HepG2 (cell line): ENCODE measurements around the gene ZBTB9. TPM values are rescaled to one million over a fixed set of nuclear protein-coding genes. Genes with fewer than 3 reads are reported as not detected.

Experiments
- ATAD3A ChIP-seq: sonication (generic); formaldehyde crosslinking; IDR thresholded peaks from 2 replicates; pipeline ENCODE4 v1.4.0; 2020; ENCODE audit warnings: missing genetic modification reagents
- DMAP1 ChIP-seq: IDR thresholded peaks from 2 replicates; pipeline ENCODE4 v1.6.1; 2016
- GATAD1 ChIP-seq: IDR thresholded peaks from 2 replicates; pipeline ENCODE4 v1.6.1; 2016; ENCODE audit warnings: missing genetic modification reagents, missing compliant biosample characterization
- GLMP ChIP-seq: sonication (generic); formaldehyde crosslinking; IDR thresholded peaks from 2 replicates; pipeline ENCODE4 v1.9.0; 2021; ENCODE audit warnings: missing genetic modification reagents, mild to moderate bottlenecking, borderline replicate concordance
- MEIS2 ChIP-seq: sonication (generic); formaldehyde crosslinking; IDR thresholded peaks from 2 replicates; pipeline ENCODE4 v1.9.0; 2021; ENCODE audit warnings: mild to moderate bottlenecking, missing genetic modification reagents
- MXD1 ChIP-seq: sonication (generic); formaldehyde crosslinking; IDR thresholded peaks from 2 replicates; pipeline ENCODE4 v1.4.0; 2020; ENCODE audit warnings: mild to moderate bottlenecking, missing genetic modification reagents
- PHF5A ChIP-seq: IDR thresholded peaks from one replicate; pipeline ENCODE4 v1.6.1; 2018; ENCODE audit warnings: low read depth, missing genetic modification reagents; ENCODE audit not compliant: unreplicated experiment
- POLR2A ChIP-seq, 2 experiments: IDR thresholded peaks; 2 replicates each; pipeline ENCODE4 v1.6.1; 2011; ENCODE audit warnings: low read depth in 2 of 2, low read length in 2 of 2, mild to moderate bottlenecking in 1 of 2, moderate library complexity in 1 of 2; ENCODE audit not compliant: insufficient read depth in 1 of 2
- SETDB1 ChIP-seq: sonication (generic); formaldehyde crosslinking; IDR thresholded peaks from 2 replicates; pipeline ENCODE4 v1.5.1; 2020; ENCODE audit warnings: missing genetic modification reagents, mild to moderate bottlenecking, borderline replicate concordance
- THAP9 ChIP-seq: sonication (generic); formaldehyde crosslinking; IDR thresholded peaks from 2 replicates; pipeline ENCODE4; 2020; ENCODE audit warnings: missing genetic modification reagents, mild to moderate bottlenecking, borderline replicate concordance
- THYN1 ChIP-seq: sonication (generic); formaldehyde crosslinking; IDR thresholded peaks from 2 replicates; pipeline ENCODE4 v1.8.1; 2023; ENCODE audit warnings: low read depth, mild to moderate bottlenecking, moderate library complexity, missing genetic modification reagents, borderline replicate concordance
- ZBTB37 ChIP-seq: sonication (generic); formaldehyde crosslinking; IDR thresholded peaks from 2 replicates; pipeline ENCODE4 v1.4.0; 2020; ENCODE audit warnings: mild to moderate bottlenecking, missing genetic modification reagents
- ZBTB46 ChIP-seq: sonication (generic); formaldehyde crosslinking; IDR thresholded peaks from 2 replicates; pipeline ENCODE4 v1.4.0; 2020; ENCODE audit warnings: mild to moderate bottlenecking, missing genetic modification reagents, borderline replicate concordance
- ZFP36L1 ChIP-seq: sonication (generic); formaldehyde crosslinking; IDR thresholded peaks from 2 replicates; pipeline ENCODE4 v1.8.0; 2022; ENCODE audit warnings: mild to moderate bottlenecking, missing genetic modification reagents, moderate library complexity
- ZFP91 ChIP-seq: sonication (generic); formaldehyde crosslinking; IDR thresholded peaks from 2 replicates; pipeline ENCODE4 v1.9.0; 2022; ENCODE audit warnings: missing genetic modification reagents, mild to moderate bottlenecking, borderline replicate concordance
- ZNF432 ChIP-seq: sonication (generic); formaldehyde crosslinking; IDR thresholded peaks from 2 replicates; pipeline ENCODE4 v1.5.0; 2020; ENCODE audit warnings: missing genetic modification reagents, mild to moderate bottlenecking, borderline replicate concordance
- ZNF446 ChIP-seq: sonication (generic); formaldehyde crosslinking; IDR thresholded peaks from 2 replicates; pipeline ENCODE4 v1.5.0; 2020; ENCODE audit warnings: mild to moderate bottlenecking, missing genetic modification reagents
- ZNF788 ChIP-seq: sonication (generic); formaldehyde crosslinking; IDR thresholded peaks from 2 replicates; pipeline ENCODE4 v1.5.0; 2020; ENCODE audit warnings: mild to moderate bottlenecking, missing genetic modification reagents, borderline replicate concordance
- polyA plus RNA-seq, 8 experiments: library from polyadenylated mRNA; depleted of rRNA in 3 of 8; stranded (reverse) in 7 of 8; unstranded in 1 of 8; fragments of >200 nt; fragmentation: Illumina TruSeq in 4 of 8; extraction: Trizol in 4 of 8; gene quantifications; 2 replicates each; pipeline versions ENCODE4 v1.2.1 to v1.2.3, GENCODE V29; 2011 to 2016; ENCODE audit warnings: low read depth in 4 of 8, missing spikeins in 1 of 8, mixed read lengths in 1 of 8; ENCODE audit not compliant: insufficient read depth in 1 of 8
- total RNA-seq, 5 experiments: library from RNA; depleted of rRNA; stranded (reverse); fragments of >200 nt; fragmentation: Illumina TruSeq; extraction: Trizol; gene quantifications; 2 replicates each; pipeline ENCODE4 v1.2.3, GENCODE V29; 2016; ENCODE audit warnings: low read depth in 1 of 5

ZBTB9 gene
- total and polyA plus RNA-seq, 2 of the 13 experiments (the other 11 are each of a cell fraction or from before 2014, with no cell fraction given): 5.3 to 9.2 TPM

- TF ChIP-seq ZFP91 (CRISPR knock-in tag) (peak; percentile 92), ATAD3A (no peak), MXD1 (peak; percentile 98; the same call in 1 of the 2 replicates), POLR2A (IDR thresholded peaks at IDR 0.05; ENCODE audit: insufficient read depth in 1 of 2, low read depth in 2 of 2, low read length in 2 of 2) (peak; percentile 87 to 98), MEIS2 (CRISPR knock-in tag) (peak; percentile 47; the same call in 1 of the 2 replicates), ZFP36L1 (CRISPR knock-in tag) (peak; percentile 90; the same call in 1 of the 2 replicates), DMAP1 (CRISPR knock-in tag) (peak; percentile 94), ZNF446 (CRISPR knock-in tag) (no peak), SETDB1 (CRISPR knock-in tag) (peak; percentile 16; the same call in 1 of the 2 replicates), ZNF432 (no peak), ZBTB37 (CRISPR knock-in tag) (0 out of 2 replicates have a peak, but pooled peaks have one; percentile 1), THAP9 (CRISPR knock-in tag) (peak; percentile 92; the same call in 1 of the 2 replicates), GLMP (no peak), PHF5A (CRISPR knock-in tag) (no peak), ZNF788 (peak; percentile 92; the same call in 1 of the 2 replicates), THYN1 (CRISPR knock-in tag) (0 out of 2 replicates have a peak, but pooled peaks have one; percentile 62), GATAD1 (peak; percentile 97), ZBTB46 (CRISPR knock-in tag) (no peak)
Observed at GRCh38 chr6:33454009-33454946, at the start of gene ZBTB9 (continued).
